ENCODE results near the gene RIMS4. TPM values are rescaled to one million over a fixed set of nuclear protein-coding genes. Genes with fewer than 3 reads are reported as not detected.

Gene RIMS4
- total RNA-seq, 1 donor from 2014 or later = not detected

DNA sequence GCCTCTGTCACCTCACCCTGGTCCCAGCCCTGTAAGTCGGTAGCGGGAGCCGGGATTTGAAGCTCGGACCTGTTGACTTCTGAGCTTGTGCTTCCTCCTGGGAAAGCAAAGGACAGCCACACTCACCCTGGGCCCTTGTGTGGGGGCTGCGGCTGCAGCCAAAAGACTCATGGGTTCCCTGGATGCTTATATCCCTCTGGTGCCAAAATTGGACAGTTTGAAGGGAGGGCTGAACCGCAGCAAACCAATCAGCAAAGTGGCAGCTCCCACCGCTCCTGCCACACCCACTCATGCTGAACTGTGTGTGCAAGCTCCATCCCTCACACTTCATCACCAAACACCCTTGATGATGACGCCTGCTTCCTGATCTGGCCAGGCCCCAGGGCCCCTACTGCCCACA lies 99.1 kb downstream of the RIMS4 start:
- H3K9me3 Mint-ChIP-seq = no peaks in the 10 kb centered on the region
- intact Hi-C loops (cut with micrococcal nuclease) = no loop called here
- H3K27me3 Mint-ChIP-seq (ENCODE audit: insufficient read depth) = peaks cover 2% of the 10 kb centered on the region
- H3K4me1 Mint-ChIP-seq (ENCODE audit: low read depth) = no peaks in the 10 kb centered on the region
- H3K27ac Mint-ChIP-seq = no peak overlapping the region
- H3K4me3 Mint-ChIP-seq = no peak overlapping the region
- DNase-seq (ENCODE audit: low spot score) = no peak
- H3K36me3 Mint-ChIP-seq (ENCODE audit: low read depth) = no peaks in the 10 kb centered on the region

DNA sequence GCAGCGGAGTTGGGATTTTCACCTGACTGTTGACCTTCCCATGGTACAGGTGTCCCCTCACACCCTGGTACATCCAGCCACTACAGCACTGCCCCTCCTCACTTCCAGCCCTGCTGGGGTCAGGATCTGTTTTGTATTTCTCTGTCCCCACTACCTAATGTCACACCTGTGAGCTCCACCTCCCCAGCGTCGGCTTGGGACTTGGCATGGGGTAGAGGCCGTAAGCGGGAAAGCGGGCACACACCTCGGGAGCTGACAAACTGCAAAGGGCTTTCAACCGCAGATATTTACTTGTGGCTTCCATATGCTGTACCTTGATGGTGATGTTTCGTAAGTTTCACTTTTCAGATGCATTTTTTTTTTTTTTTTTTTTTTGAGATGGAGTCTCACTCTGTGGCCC lies 100.5 kb downstream of the RIMS4 start:
- H3K4me1 Mint-ChIP-seq (ENCODE audit: low read depth) = no peaks in the 10 kb centered on the region
- no peaks in the 10 kb centered on the region for H3K36me3 Mint-ChIP-seq (ENCODE audit: low read depth)
- no peaks in the 10 kb centered on the region for H3K9me3 Mint-ChIP-seq
- H3K27ac Mint-ChIP-seq = no peak overlapping the region
- peaks cover 2% of the 10 kb centered on the region for H3K27me3 Mint-ChIP-seq (ENCODE audit: insufficient read depth)
- DNase-seq (ENCODE audit: low spot score) = no peak
- intact Hi-C loops (cut with micrococcal nuclease) = no loop called here
- no peak overlapping the region for H3K4me3 Mint-ChIP-seq

DNA sequence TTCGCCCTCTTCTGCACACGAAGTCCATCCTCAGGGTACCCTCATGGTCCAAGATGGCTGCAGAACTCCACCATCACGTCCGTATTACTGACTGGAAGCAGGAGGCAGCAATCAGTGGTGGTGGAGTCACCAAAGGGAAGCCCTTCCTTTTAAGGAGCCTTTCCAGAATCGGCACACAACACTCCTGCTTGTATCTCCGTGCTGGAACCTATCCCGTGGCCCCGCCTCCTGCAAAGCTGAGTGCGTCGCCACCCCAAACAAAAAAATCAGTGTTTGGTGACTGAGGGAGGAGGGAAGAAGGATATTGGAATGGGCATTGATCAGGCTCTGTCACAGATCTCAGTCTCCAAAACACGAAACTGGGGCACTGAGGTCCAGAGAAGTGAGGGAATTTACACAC lies 101.0 kb downstream of the RIMS4 start:
- H3K27me3 Mint-ChIP-seq (ENCODE audit: insufficient read depth) = peaks cover 2% of the 10 kb centered on the region
- H3K36me3 Mint-ChIP-seq (ENCODE audit: low read depth) = no peaks in the 10 kb centered on the region
- no peak overlapping the region for H3K27ac Mint-ChIP-seq
- H3K9me3 Mint-ChIP-seq = no peaks in the 10 kb centered on the region
- no peak for DNase-seq (ENCODE audit: low spot score)
- no peaks in the 10 kb centered on the region for H3K4me1 Mint-ChIP-seq (ENCODE audit: low read depth)
- H3K4me3 Mint-ChIP-seq = no peak overlapping the region
- intact Hi-C loops (cut with micrococcal nuclease) = no loop called here

DNA sequence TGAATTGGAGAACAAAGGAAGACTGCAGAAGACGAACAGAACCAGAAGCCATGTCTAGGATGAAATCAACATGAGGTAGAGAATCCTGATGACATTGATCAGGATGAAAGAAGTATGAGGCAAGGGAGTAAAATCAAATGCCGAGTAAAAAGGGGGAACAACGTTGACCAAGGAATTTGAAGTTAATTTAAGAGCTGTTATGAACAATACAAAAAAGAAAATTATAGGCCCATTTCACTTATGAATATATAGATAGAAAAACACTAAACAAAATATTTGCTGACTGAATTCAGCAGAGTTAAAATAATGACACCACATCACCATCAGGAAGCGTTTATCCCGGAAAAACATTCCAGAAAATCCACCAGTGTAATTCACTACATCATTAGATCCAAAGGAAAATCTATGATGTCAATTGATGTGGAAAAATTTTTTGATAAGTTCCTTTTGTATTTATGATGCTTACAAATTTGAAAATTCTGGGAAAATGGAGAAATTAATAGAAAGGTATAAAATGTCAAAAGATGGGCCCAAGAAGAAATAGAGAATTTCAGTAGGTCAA lies 103.2 kb downstream of the RIMS4 start:
- no peak overlapping the region for H3K4me3 Mint-ChIP-seq

DNA sequence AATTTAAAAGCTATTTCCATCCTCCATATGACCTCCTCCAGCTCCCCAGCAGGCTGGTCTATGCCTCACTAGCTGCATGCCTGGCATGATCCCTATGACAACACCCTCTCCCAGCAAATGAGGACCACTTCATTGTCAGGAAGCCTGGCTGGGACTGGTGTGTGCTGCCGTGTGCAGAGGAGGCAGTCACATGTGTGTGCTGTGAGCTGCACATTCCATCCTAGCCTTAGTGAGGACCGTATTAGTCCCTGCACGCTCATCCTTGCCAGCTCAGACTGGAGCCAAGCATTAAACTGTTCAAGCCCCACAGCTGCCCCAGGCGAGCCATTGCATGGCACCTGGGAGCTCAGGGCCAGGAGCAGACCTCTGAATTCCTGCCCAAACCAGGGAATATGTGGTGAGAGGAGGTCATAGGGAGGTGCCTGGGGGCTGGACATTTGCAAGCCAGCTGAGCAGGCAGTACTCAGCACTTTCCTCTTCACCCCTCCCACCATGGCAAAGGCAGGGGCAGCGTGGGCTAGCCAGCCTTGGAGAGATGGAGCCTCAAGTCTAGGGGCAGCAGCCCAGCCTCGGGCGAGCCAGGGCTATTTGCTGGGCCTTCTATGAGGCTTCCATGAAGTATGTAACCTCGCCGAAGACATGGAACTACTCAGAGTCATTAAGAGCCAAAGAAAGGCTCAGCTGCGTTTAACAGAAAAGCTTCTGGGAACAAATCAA lies 103.9 kb downstream of the RIMS4 start:
- no peaks in the 10 kb centered on the region for H3K4me1 Mint-ChIP-seq (ENCODE audit: low read depth)
- no peak overlapping the region for H3K27ac Mint-ChIP-seq
- intact Hi-C loops (cut with micrococcal nuclease) = no loop called here
- no peaks in the 10 kb centered on the region for H3K36me3 Mint-ChIP-seq (ENCODE audit: low read depth)
- no peak overlapping the region for H3K4me3 Mint-ChIP-seq
- no peak for DNase-seq (ENCODE audit: low spot score)
- H3K9me3 Mint-ChIP-seq = no peaks in the 10 kb centered on the region
- peaks cover 2% of the 10 kb centered on the region for H3K27me3 Mint-ChIP-seq (ENCODE audit: insufficient read depth)

More for the DNA sequence above, 103.2 kb downstream of the RIMS4 start:
- no peak for DNase-seq (ENCODE audit: low spot score)
- Mint-ChIP-seq H3K27ac (no peak overlapping the region), H3K9me3 (no peaks in the 10 kb centered on the region), H3K4me1 (ENCODE audit: low read depth) (no peaks in the 10 kb centered on the region), H3K27me3 (ENCODE audit: insufficient read depth) (peaks cover 2% of the 10 kb centered on the region), H3K36me3 (ENCODE audit: low read depth) (no peaks in the 10 kb centered on the region)
- intact Hi-C loops (cut with micrococcal nuclease) = no loop called here

DNA sequence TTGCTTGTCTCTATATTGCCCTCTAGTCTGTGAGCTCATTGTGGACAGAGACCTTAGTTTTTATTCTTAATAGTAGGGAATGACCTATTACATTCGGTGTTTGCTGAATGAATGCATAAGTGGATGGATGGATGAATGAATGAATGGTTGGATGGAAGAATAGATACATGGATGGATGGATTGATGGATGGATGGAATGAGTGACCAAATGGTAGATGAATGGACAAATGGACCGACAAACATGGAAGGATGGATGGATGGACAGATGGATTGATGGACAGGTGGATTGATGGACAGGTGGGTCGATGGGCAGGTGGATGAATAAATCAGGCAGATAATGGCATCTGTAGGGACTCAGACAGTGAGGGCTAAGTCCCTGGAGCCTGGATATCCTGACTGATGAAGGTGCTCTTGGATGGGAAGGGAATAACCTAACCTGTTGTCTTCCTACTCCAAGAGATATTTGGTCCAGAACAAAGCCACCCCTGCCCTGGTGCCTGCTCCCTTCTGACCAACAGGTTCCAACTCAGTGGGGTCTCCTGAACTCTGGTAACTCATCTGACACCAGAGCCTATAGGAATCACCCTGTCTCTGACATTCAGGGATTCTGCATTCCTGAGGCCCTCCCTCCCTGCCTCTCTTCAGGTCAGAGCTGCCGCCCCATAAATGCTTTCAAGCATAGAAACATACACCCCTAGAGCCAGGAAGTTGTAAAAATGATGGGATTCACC lies 104.8 kb downstream of the RIMS4 start:
- Mint-ChIP-seq H3K9me3 (no peaks in the 10 kb centered on the region), H3K4me1 (ENCODE audit: low read depth) (no peaks in the 10 kb centered on the region), H3K36me3 (ENCODE audit: low read depth) (no peaks in the 10 kb centered on the region), H3K27ac (no peak overlapping the region), H3K4me3 (no peak overlapping the region), H3K27me3 (ENCODE audit: insufficient read depth) (peaks cover 2% of the 10 kb centered on the region)
- intact Hi-C loops (cut with micrococcal nuclease) = no loop called here
- DNase-seq (ENCODE audit: low spot score) = no peak

DNA sequence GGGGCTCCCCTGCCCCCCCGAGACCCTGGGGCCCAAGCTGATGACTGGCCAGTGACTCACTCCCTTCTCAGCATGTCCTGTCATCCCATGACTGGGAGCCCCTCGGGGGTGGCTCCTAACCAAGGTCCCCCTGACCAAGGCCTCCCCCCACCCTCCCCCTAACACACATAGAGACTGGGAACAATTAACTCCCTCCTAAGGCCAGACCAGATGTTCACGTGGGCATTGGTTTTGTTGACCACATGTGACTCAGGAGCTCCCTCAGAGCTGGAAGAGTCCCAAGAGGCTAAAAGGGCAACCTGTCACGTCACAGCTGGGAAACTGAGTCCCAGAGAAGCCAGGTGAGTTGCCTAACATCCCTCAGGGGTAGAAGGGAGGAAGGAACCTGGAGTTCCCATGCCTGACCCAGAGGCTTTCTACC lies 105.8 kb downstream of the RIMS4 start:
- H3K27me3 Mint-ChIP-seq (ENCODE audit: insufficient read depth) = peaks cover 2% of the 10 kb centered on the region
- H3K4me3 Mint-ChIP-seq = no peak overlapping the region
- H3K9me3 Mint-ChIP-seq = no peaks in the 10 kb centered on the region
- intact Hi-C loops (cut with micrococcal nuclease) = no loop called here
- no peaks in the 10 kb centered on the region for H3K36me3 Mint-ChIP-seq (ENCODE audit: low read depth)
- DNase-seq (ENCODE audit: low spot score) = no peak
- H3K27ac Mint-ChIP-seq = no peak overlapping the region
- no peaks in the 10 kb centered on the region for H3K4me1 Mint-ChIP-seq (ENCODE audit: low read depth)

DNA sequence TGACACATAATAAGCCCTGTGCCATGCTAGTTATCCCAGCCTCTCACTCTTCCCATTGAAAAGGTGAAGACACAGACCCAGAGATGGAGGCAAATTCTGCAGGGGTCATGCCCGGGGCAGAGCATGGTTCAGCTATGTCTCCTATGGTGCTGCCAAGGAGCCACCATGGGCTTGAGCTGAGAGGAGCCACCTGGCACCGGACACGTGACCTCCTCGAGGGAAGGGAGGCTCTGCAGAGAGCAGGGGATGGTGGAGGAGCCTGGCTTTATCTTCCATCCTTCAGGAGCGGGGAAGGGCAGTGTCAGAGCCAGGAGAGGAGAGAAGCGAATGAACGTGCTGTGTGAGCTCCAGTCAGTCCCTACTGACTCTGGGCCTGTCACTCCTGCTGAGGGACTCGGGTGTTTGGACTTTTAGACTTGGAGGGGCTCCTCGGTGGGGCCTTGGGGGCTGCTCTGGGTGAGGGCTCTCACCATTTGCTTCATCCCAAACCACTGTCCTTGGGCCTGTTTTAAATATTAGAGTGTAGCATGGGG lies 106.3 kb downstream of the RIMS4 start:
- no peak for DNase-seq (ENCODE audit: low spot score)
- no peak overlapping the region for H3K4me3 Mint-ChIP-seq
- intact Hi-C loops (cut with micrococcal nuclease) = no loop called here
- H3K27me3 Mint-ChIP-seq (ENCODE audit: insufficient read depth) = peaks cover 2% of the 10 kb centered on the region
- no peaks in the 10 kb centered on the region for H3K36me3 Mint-ChIP-seq (ENCODE audit: low read depth)
- no peaks in the 10 kb centered on the region for H3K4me1 Mint-ChIP-seq (ENCODE audit: low read depth)
- no peaks in the 10 kb centered on the region for H3K9me3 Mint-ChIP-seq
- H3K27ac Mint-ChIP-seq = no peak overlapping the region

DNA sequence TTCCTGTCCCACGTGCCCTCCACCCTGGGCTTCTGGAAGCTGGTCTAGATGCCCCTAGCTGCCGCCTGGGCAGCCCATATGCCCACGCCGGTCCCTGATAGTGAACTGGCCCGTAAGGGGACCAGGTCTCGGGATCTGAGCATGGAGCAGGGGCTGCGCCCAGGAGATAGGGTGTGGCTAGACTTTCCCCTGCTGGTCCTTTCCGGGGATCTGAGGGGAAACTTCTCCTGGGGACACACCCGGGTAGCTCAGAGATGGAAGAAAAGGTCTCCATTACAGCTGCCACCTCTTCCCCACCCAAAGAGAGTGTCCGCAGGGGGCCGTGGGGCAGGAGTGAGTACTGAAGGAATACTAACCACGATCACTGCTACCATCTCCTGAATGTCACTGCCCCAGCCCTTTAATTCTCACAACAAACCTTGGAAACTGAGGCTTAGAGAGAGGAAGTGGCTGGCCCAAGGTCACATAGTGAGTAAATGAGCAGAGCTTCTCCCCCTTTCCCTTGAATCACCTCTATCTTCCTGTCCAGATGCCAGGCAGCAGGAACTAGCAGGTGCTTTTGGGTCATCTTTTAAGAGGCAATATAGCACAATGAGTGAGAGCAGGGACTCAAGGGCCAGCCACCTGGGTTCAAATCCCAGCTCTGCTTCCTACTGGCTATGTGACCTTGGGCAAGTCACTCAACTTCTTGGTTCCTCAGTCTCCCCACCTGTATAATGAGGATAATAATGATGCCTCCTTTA lies 107.0 kb downstream of the RIMS4 start:
- H3K36me3 Mint-ChIP-seq (ENCODE audit: low read depth) = no peaks in the 10 kb centered on the region

DNA sequence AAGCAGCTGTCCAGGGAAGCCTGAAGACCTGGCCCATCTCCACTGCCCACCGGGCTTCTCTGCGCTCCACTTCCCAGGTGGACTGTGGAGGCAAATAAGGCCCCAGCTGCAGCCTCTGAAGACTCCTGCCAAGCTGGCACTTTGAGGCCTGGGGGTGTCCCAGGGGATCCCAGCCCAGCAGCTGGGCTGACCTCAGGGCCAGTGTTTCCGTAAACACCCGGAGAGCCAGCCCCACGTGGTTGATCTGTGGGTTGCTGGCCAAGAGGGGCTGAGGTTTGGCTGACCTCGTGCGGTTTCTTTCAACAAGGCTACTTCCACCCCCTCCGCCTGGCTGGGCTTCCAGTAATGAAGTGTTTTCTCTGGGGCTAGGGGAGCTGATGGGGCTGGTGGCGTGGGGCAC lies 107.6 kb downstream of the RIMS4 start:
- DNase-seq (ENCODE audit: low spot score) = no peak
- Mint-ChIP-seq H3K27ac (no peak overlapping the region), H3K4me1 (ENCODE audit: low read depth) (no peaks in the 10 kb centered on the region), H3K36me3 (ENCODE audit: low read depth) (no peaks in the 10 kb centered on the region), H3K9me3 (no peaks in the 10 kb centered on the region), H3K4me3 (no peak overlapping the region), H3K27me3 (ENCODE audit: insufficient read depth) (peaks cover 2% of the 10 kb centered on the region)
- intact Hi-C loops (cut with micrococcal nuclease) = no loop called here

More for the DNA sequence above, 107.0 kb downstream of the RIMS4 start:
- Mint-ChIP-seq H3K27ac (no peak overlapping the region), H3K27me3 (ENCODE audit: insufficient read depth) (peaks cover 2% of the 10 kb centered on the region), H3K4me3 (no peak overlapping the region), H3K4me1 (ENCODE audit: low read depth) (no peaks in the 10 kb centered on the region), H3K9me3 (no peaks in the 10 kb centered on the region)
- intact Hi-C loops (cut with micrococcal nuclease) = no loop called here
- no peak for DNase-seq (ENCODE audit: low spot score)

DNA sequence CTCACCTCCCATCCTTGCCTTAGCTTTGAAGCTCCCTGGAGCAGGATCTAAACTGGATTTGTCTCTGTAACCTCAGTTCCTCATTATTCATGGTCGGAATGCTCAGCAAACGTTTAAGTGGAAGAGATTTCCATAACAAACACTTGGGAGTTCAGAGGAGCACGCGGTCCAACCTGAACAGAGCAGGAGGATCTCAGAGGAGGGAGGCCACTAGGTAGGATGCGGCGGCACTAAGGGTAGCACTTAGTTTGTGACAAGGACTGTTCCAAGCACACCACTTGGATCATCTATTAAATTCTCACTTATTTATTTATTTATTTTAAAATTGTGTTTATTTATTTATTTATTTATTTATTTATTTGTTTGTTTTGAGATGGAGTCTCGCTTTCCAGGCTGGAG lies 108.5 kb downstream of the RIMS4 start:
- Mint-ChIP-seq H3K4me3 (no peak overlapping the region), H3K9me3 (no peaks in the 10 kb centered on the region), H3K27ac (no peak overlapping the region), H3K27me3 (ENCODE audit: insufficient read depth) (peaks cover under 1% of the 10 kb centered on the region), H3K4me1 (ENCODE audit: low read depth) (no peaks in the 10 kb centered on the region), H3K36me3 (ENCODE audit: low read depth) (no peaks in the 10 kb centered on the region)
- intact Hi-C loops (cut with micrococcal nuclease) = no loop called here
- no peak for DNase-seq (ENCODE audit: low spot score)
